Neutrophil (primary cell): Measurements from ENCODE around the gene RANBP3L.

ENCODE experiments used
- H3K27ac ChIP-seq: fragments of 200-600 bp; sonication (generic); 2 replicates; pipeline ENCODE4 v1.5.1; 2016; ENCODE audit warnings: mild to moderate bottlenecking, moderate library complexity
- H3K27me3 ChIP-seq: fragments of 200-600 bp; sonication (generic); 2 replicates; pipeline ENCODE4 v1.6.0; 2016; ENCODE audit warnings: mild to moderate bottlenecking
- H3K36me3 ChIP-seq: fragments of 200-600 bp; sonication (generic); 2 replicates; pipeline ENCODE4 v1.5.1; 2017
- H3K4me1 ChIP-seq, 2 experiments: fragments of 200-600 bp in 1 of 2; sonication (generic) in 1 of 2; 1 replicate in 1 of 2; 2 replicates in 1 of 2; pipeline versions ENCODE4 v1.5.1 to v1.6.1; 2013 to 2016; ENCODE audit warnings: low read depth in 1 of 2, low read length in 1 of 2, mild to moderate bottlenecking in 1 of 2, moderate library complexity in 1 of 2; ENCODE audit not compliant: control insufficient read depth in 1 of 2, insufficient read depth in 1 of 2
- H3K4me3 ChIP-seq, 2 experiments: fragments of 200-600 bp in 1 of 2; sonication (generic) in 1 of 2; 1 replicate in 1 of 2; 2 replicates in 1 of 2; pipeline ENCODE4 v1.5.1; 2013 to 2016; ENCODE audit warnings: low read depth in 1 of 2, low read length in 1 of 2, mild to moderate bottlenecking in 1 of 2, moderate library complexity in 1 of 2
- H3K9me3 ChIP-seq: fragments of 200-600 bp; sonication (generic); 2 replicates; pipeline ENCODE4 v1.5.1; 2016
- TF ChIP-seq, protein P1 (sequence below): fragments of 200-600 bp; sonication (generic); IDR thresholded peaks from 2 replicates; pipeline ENCODE4 v1.5.1; 2016; ENCODE audit warnings: antibody characterized with exemption

Gene RANBP3L

DNA sequence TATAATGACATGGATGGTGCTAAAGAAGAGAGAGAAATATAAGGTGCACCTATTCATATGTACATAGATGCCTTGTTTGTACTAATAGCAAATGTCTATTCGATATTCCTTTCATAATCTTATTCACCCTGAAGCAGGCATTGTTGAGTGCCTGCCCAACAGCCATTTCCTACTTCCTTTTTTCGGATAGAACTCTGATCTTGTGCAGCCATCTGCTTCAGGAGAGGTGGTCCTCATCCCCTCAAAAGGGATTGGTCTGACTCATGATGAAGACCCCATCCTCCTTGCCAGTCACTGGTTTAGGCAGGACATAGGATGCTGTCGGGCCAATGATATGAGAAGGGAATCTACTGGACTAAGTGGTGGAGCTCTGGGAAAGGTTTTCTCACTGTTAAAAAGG lies 8.4 kb upstream of the RANBP3L start:
- H3K27ac ChIP-seq = no peak overlapping the region
- no peaks in the 10 kb centered on the region for H3K36me3 ChIP-seq
- TF ChIP-seq, protein P1, sequence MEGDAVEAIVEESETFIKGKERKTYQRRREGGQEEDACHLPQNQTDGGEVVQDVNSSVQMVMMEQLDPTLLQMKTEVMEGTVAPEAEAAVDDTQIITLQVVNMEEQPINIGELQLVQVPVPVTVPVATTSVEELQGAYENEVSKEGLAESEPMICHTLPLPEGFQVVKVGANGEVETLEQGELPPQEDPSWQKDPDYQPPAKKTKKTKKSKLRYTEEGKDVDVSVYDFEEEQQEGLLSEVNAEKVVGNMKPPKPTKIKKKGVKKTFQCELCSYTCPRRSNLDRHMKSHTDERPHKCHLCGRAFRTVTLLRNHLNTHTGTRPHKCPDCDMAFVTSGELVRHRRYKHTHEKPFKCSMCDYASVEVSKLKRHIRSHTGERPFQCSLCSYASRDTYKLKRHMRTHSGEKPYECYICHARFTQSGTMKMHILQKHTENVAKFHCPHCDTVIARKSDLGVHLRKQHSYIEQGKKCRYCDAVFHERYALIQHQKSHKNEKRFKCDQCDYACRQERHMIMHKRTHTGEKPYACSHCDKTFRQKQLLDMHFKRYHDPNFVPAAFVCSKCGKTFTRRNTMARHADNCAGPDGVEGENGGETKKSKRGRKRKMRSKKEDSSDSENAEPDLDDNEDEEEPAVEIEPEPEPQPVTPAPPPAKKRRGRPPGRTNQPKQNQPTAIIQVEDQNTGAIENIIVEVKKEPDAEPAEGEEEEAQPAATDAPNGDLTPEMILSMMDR = no peak
- no peaks in the 10 kb centered on the region for H3K27me3 ChIP-seq
- no peaks in the 10 kb centered on the region for H3K9me3 ChIP-seq
- H3K4me1 ChIP-seq = no peaks in the 10 kb centered on the region
- H3K4me3 ChIP-seq = no peak overlapping the region

DNA sequence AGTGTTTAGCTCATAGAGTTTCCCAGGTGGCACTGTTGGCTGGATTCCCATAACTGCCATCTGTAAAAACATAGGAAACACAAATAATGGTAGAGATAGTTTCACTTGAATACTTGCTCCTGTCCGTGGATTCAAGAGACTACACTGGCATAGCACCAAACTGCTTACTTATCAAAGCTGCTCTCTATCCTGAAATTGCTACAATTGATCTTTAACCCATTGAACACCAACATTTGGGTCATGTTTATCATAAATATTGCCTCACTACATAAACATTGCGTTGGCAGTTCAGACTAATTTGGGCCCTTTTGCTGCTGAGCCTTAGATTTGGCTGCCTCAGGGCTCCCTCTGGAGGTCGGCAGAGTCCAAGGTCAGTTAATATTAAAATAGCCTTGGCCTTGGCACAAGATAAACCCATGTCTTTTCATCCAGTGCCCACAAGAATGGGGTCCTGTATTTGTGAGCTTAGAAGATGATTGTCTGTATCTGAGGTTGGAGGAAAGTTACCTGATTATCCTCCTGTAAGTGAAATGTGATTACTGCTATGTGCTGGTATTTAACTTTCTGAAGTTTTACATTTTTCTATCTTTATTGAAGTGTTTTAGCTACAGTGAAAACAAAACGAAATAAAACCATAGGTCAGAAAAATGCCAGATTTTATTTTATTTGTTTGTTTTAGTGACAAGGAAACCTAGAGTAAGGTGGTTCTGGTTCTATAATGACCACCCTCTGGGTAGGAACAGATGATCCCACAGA lies 4.0 kb upstream of the RANBP3L start:
- no peak overlapping the region for H3K27ac ChIP-seq
- no peak overlapping the region for H3K4me3 ChIP-seq
- no peaks in the 10 kb centered on the region for H3K27me3 ChIP-seq
- H3K9me3 ChIP-seq = no peaks in the 10 kb centered on the region
- no peaks in the 10 kb centered on the region for H3K36me3 ChIP-seq
- TF ChIP-seq, protein P1 = no peak
- no peaks in the 10 kb centered on the region for H3K4me1 ChIP-seq

GRCh38 chr5:36304095-36304805 lies 2.5 kb upstream of the RANBP3L start:
- no peak overlapping the region for H3K4me3 ChIP-seq
- no peak overlapping the region for H3K27ac ChIP-seq
- no peaks in the 10 kb centered on the region for H3K9me3 ChIP-seq
- TF ChIP-seq, protein P1 = no peak
- no peaks in the 10 kb centered on the region for H3K4me1 ChIP-seq
- no peaks in the 10 kb centered on the region for H3K36me3 ChIP-seq
- no peaks in the 10 kb centered on the region for H3K27me3 ChIP-seq

GRCh38 chr5:36300927-36301540 lies 668 bp downstream of the RANBP3L start:
- Histone ChIP-seq H3K9me3 (no peaks in the 10 kb centered on the region), H3K27ac (no peak overlapping the region), H3K36me3 (no peaks in the 10 kb centered on the region), H3K4me1 (no peaks in the 10 kb centered on the region), H3K4me3 (no peak overlapping the region), H3K27me3 (no peaks in the 10 kb centered on the region)
- TF ChIP-seq, protein P1 = no peak

GRCh38 chr5:36300191-36300926 lies 1.3 kb downstream of the RANBP3L start:
- Histone ChIP-seq H3K4me3 (no peak overlapping the region), H3K27me3 (no peaks in the 10 kb centered on the region), H3K4me1 (no peaks in the 10 kb centered on the region), H3K36me3 (no peaks in the 10 kb centered on the region), H3K9me3 (no peaks in the 10 kb centered on the region), H3K27ac (no peak overlapping the region)
- TF ChIP-seq, protein P1 = no peak
